Daoy (cell line): ENCODE results near the gene ARMC3. TPM values are rescaled to one million over a fixed set of nuclear protein-coding genes. Genes with fewer than 3 reads are reported as not detected.
"Not testable (repeated sequence)": the region's sequence is repeated elsewhere in the genome, so short reads cannot be mapped to it uniquely, and the experiment has no call there.

Experiments
- DNase-seq: peaks from one replicate; pipeline ENCODE4 v3.0.0-alpha.2; 2015; ENCODE audit warnings: low read depth
- total RNA-seq: library from RNA; depleted of rRNA; stranded (reverse); fragments of >200 nt; shearing (Covaris generic); gene quantifications from 2 replicates; pipeline ENCODE4 v1.2.3, GENCODE V29; 2014; rRNA removed

The ARMC3 gene, protein sequence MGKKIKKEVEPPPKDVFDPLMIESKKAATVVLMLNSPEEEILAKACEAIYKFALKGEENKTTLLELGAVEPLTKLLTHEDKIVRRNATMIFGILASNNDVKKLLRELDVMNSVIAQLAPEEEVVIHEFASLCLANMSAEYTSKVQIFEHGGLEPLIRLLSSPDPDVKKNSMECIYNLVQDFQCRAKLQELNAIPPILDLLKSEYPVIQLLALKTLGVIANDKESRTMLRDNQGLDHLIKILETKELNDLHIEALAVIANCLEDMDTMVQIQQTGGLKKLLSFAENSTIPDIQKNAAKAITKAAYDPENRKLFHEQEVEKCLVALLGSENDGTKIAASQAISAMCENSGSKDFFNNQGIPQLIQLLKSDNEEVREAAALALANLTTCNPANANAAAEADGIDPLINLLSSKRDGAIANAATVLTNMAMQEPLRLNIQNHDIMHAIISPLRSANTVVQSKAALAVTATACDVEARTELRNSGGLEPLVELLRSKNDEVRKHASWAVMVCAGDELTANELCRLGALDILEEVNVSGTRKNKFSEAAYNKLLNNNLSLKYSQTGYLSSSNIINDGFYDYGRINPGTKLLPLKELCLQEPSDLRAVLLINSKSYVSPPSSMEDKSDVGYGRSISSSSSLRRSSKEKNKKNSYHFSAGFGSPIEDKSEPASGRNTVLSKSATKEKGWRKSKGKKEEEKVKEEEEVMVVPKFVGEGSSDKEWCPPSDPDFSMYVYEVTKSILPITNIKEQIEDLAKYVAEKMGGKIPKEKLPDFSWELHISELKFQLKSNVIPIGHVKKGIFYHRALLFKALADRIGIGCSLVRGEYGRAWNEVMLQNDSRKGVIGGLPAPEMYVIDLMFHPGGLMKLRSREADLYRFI
- total RNA-seq: not detected in 2 replicates

DNA sequence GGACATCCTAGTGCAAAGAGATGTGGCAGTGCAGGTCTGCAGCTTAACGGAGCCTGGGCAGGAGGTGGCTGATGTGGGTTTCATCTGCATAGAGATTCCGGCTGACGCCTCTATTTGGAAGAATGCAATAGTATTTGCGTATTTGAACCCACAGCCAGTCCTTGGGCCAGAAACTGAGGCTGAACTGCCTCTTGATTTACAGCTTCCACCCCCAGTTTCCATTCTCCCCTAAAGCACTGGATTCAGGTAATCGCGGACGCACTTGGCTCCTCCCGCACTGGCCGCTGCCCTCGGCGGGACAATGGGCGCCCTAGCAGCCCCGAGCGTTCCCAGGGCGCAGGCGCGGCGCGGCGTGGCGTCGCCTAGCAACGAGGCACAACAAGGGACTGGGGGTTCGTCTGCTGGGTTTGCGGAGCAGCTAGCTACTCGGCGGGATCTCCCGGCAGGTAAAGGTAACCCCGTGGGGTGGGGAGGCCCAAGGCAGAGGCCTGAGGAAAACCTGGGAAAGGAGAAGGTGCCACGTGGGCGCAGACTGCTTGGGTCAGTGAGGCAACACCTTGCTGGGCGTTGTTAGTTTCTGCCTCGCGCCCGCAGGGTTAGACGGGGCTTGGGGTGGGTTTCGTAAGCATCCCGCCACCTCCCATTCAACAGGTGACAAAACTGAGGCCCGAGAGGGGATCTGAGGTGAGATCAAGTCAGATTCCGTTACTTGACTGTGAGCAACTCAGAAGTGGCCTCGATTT, at the start of gene ARMC3:
Gene ARMC3 (plus strand): TSS at position 393 of the 743 bp plus-strand sequence. CDS start 3,944 bp downstream, outside the sequence.
- DNase-seq: no peak

- no peak for DNase-seq
These were observed 36.1 kb upstream of the ARMC3 start for GRCh38 chr10:22891797-22892196.

GRCh38 chr10:22893781-22894180, 34.1 kb upstream of the ARMC3 start:
- DNase-seq: no peak

- DNase-seq: peak; percentile 4
These were observed 33.1 kb upstream of the ARMC3 start for GRCh38 chr10:22894714-22895113.

DNA sequence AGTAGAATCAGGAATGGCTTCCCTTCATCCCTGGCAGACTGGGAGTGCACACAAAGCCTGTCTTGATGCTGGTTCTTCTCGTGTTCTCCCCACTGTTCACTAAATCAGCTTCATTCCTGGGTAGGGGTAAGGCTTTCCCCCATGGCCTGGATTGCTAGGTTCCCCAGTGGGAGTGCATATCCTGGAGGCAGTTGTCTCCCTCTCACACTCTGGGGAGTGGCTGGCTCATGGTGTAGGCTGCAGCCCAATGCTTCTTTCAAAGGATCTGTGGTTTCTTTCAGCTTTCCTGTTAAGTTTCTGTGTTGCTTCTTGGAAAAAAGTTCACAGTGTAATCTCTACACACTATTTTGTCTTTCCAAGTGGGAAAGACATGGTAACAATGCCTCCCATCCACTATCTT, 32.6 kb upstream of the ARMC3 start:
- no peak for DNase-seq

GRCh38 chr10:22897371-22897770, 30.5 kb upstream of the ARMC3 start:
- DNase-seq: no peak

- no peak for DNase-seq
These were observed 28.5 kb upstream of the ARMC3 start for GRCh38 chr10:22899307-22899706.

DNA sequence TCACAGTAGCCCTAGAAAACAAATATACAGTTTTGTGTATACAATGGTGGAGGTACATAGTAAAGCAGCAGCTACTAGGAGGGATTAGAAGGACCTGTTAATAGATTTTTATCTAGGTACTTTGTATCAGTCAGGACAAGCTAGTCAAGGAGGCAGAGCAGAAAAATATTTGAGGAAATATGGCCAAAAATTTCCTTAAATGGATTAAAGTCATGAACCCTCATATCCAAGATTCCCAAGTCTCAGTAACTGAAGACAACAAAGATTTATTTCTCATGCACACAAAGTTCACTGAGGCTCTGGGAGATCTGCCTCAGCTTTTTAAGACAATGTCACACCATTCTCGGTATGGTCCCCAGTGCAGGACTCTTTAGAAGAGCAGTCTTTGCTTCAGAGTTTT, 28.1 kb upstream of the ARMC3 start:
- DNase-seq: no peak

GRCh38 chr10:22900841-22901601, 26.8 kb upstream of the ARMC3 start:
- no peak for DNase-seq

GRCh38 chr10:22902147-22902546, 25.7 kb upstream of the ARMC3 start:
- not testable (repeated sequence) for DNase-seq

GRCh38 chr10:22903694-22904093, 24.2 kb upstream of the ARMC3 start:
- no peak for DNase-seq

DNA sequence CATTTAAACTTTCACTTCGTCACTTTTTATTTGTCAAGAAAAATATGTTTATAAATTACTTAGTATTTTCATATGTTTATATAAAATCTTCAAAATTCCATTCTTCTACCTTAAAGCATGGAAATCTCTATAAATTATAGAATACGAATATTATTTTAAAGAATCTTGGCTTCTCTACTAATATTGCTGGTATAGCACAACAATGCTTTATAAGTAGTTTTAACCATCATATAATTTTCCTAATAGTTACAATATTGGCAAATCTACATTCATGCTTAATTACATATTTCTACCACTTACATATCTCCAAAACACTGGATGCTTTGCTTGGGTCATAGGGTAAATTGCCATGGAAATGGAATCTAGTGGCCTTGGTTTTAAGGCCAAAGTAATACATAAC, 21.1 kb upstream of the ARMC3 start:
- DNase-seq: no peak

GRCh38 chr10:22908837-22909236, 19.0 kb upstream of the ARMC3 start:
- DNase-seq: no peak

DNA sequence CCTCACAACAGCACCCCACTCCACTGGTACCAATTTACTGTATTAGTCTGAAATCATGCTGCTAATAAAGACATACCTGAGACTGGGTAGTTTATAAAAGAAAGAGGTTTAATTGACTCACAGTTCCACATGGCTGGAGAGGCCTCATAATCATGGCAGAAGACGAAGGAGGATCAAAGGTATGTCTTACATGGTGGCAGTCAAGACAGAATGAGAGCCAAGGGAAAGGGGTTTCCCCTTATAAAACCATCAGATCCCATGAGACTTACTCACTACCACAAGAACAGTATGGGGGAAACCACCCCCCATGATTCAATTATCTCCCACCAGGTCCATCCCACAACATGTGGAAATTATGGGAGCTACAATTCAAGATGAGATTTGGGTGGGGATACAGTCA, 18.2 kb upstream of the ARMC3 start:
- DNase-seq: not testable (repeated sequence)

DNA sequence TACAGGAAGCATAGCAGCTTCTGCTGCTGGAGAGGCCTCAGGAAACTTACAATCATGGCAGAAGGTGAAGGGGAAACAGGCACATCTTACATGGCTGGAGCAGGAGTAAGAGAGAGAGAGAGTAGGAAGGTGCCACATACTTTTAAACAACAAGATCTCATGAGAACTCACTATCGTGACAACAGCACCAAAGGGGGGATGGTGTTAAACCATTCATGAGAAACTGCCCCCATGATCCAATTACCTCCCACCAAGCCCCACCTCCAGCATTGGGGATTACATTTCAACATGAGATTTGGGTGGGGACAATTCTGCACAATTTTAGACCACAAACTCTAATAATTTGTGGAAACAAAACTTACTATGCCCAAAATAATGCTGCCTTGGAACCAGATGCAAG, 16.8 kb upstream of the ARMC3 start:
- DNase-seq: no peak

DNA sequence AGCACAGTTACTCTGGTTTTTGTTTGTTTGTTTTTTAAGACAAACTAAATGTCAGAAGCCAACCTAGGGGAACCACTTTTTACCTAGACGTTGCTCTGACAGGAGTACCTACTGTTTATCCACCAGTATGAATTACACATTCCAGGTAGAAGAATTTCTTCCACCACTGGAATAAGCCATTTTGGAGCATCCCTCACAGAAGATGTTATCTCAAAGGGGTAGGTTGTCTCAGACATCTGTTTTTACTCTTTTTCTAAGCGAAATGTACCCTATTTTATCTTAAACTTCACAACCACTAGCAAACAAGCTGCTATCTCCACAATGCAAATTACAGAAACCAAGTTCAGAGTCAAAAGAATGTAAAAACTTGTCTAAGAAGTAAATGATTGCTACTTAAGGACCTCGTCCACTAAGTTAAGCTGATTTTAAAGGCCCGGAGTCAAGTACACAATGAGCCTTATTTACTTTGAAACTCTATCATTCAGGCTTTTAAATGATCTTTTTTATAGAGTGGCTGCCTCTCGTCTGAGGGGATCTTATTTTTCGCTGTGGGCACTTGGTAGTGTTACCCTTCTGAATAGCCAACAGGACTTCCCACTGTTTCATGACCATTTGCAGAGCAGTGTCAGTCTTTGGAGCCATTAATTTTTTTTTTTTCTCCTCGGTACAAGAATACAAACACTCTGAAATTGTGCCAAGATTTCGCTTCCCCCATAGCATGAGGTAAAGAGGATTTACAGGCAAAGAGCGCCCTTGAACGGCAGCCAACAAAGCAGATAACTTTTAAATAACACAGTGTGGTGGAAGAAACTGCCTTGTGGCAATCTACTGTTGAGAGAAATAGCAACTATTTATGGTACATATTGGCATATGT, 15.7 kb upstream of the ARMC3 start:
- DNase-seq: peak; percentile 31

- DNase-seq: no peak
These were observed 15.0 kb upstream of the ARMC3 start for GRCh38 chr10:22912763-22913384.

- DNase-seq: no peak
These were observed 14.3 kb upstream of the ARMC3 start for GRCh38 chr10:22913474-22914092.

- DNase-seq: no peak
These were observed 12.5 kb upstream of the ARMC3 start for GRCh38 chr10:22915314-22915713.
